Measurements from ENCODE around the gene PPEF1. TPM values are rescaled to one million over a fixed set of nuclear protein-coding genes. Genes with fewer than 3 reads are reported as not detected.
A peak's percentile ranks its signal among the peaks of the same experiment; 100 is the strongest.

PPEF1 gene
- total and polyA plus RNA-seq, 2 experiments from 2014 or later, result 0.76 TPM; not detected in 1

DNA sequence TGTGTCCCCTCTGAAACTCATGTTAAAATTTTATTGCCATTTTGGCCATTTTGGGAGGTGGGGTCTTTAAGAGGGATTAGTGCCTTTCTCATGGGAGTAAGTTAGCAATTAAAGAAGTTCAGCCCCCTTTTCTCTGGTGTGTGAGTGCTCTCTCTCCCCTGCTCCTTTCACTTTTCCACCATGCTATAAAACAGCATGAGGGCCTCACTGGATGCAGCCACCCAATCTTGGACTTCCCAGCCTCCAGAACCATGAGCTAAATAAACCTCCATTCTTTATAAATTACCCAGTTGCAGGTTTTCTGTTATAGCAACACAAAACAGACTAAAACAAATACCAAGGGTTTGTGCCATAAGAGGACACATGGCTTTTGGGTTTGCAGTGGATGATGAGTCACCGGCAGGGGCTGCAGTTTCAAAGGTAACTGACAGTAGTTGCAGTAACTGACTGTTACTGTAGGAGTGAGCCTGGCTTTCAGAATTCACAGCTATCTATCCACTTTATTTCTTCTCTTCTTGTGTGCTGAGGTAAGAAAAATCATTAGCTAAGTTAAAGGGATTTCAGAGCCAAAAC is 121.5 kb downstream of the PPEF1 start:
- ATAC-seq (no peak), DNase-seq (ENCODE audit: low spot score) (no peak)
- Histone ChIP-seq H3K9me2 (ENCODE audit: insufficient read depth) (no peaks in the 10 kb centered on the region), H3K4me1 (ENCODE audit: insufficient read depth) (no peaks in the 10 kb centered on the region), H3K4me3 (no peak overlapping the region), H4K20me1 (replicated peaks; ENCODE audit: insufficient read depth) (no peaks in the 10 kb centered on the region), H3F3A (replicated peaks; ENCODE audit: low read depth) (no peaks in the 10 kb centered on the region), H3K27me3 (ENCODE audit: insufficient read depth) (no peaks in the 10 kb centered on the region), H2AFZ (no peak overlapping the region), H3K36me3 (ENCODE audit: insufficient read depth) (no peaks in the 10 kb centered on the region), H3K79me2 (replicated peaks; ENCODE audit: insufficient read depth) (no peaks in the 10 kb centered on the region), H3K4me2 (no peak overlapping the region), H3K27ac (ENCODE audit: low read depth) (no peak overlapping the region)
- no peaks in the 10 kb centered on the region for H3K27me3 Mint-ChIP-seq (ENCODE audit: insufficient read depth, low read depth, poor library complexity)
- no peaks in the 10 kb centered on the region for H3K9me3 Mint-ChIP-seq
- no peak overlapping the region for H3K27ac Mint-ChIP-seq
- TF ChIP-seq, protein P1, sequence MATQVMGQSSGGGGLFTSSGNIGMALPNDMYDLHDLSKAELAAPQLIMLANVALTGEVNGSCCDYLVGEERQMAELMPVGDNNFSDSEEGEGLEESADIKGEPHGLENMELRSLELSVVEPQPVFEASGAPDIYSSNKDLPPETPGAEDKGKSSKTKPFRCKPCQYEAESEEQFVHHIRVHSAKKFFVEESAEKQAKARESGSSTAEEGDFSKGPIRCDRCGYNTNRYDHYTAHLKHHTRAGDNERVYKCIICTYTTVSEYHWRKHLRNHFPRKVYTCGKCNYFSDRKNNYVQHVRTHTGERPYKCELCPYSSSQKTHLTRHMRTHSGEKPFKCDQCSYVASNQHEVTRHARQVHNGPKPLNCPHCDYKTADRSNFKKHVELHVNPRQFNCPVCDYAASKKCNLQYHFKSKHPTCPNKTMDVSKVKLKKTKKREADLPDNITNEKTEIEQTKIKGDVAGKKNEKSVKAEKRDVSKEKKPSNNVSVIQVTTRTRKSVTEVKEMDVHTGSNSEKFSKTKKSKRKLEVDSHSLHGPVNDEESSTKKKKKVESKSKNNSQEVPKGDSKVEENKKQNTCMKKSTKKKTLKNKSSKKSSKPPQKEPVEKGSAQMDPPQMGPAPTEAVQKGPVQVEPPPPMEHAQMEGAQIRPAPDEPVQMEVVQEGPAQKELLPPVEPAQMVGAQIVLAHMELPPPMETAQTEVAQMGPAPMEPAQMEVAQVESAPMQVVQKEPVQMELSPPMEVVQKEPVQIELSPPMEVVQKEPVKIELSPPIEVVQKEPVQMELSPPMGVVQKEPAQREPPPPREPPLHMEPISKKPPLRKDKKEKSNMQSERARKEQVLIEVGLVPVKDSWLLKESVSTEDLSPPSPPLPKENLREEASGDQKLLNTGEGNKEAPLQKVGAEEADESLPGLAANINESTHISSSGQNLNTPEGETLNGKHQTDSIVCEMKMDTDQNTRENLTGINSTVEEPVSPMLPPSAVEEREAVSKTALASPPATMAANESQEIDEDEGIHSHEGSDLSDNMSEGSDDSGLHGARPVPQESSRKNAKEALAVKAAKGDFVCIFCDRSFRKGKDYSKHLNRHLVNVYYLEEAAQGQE (IDR thresholded peaks at IDR 0.05; ENCODE audit: unreplicated experiment), result no peak
- TF ChIP-seq JUNB (IDR thresholded peaks at IDR 0.05; ENCODE audit: unreplicated experiment) (no peak), ZNF331 (CRISPR knock-in tag; IDR thresholded peaks at IDR 0.05; ENCODE audit: low read depth) (no peak), EZH2phosphoT487 (IDR thresholded peaks at IDR 0.05; ENCODE audit: unreplicated experiment) (no peak)
- H3K36me3 Mint-ChIP-seq (ENCODE audit: low read depth), result no peaks in the 10 kb centered on the region; the same call in 2 of the 3 replicates
- H3K4me3 Mint-ChIP-seq, result no peak overlapping the region
- H3K4me1 Mint-ChIP-seq, result no peaks in the 10 kb centered on the region

DNA sequence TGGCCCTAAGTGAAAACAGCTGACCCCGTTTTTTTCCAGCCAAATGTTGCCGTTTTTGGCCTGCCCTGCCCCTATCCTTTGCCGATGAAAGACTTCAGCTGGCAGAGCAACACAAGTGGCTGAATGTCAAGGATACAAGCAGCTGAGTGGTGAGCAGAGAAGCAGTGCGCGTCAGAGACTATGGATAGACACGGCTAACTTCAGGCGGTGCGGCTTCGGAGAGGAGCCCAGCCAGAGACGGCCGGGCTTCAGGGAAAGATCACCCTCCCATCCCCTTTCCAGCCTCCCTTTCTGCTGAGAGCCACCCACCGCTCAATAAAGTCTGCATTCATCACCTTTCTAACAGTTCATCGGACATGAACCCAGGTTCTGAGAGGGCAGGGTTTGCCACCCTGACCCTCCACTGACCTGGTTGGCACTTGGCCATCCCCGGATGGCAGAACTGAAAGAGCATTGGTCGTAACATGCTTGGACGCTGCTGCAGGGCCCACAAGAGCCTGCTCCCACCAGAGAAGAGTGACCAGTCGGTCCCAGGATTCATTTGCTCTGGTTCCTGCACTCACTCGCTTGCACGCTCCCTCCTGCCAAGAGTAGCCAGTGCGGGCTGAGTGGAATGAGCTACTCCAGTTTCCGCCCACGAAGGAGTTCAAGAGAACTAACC is 125.8 kb downstream of the PPEF1 start:
- Histone ChIP-seq H3K27me3 (ENCODE audit: insufficient read depth) (no peaks in the 10 kb centered on the region), H3F3A (replicated peaks; ENCODE audit: low read depth) (no peaks in the 10 kb centered on the region), H3K4me2 (no peak overlapping the region), H3K9me2 (ENCODE audit: insufficient read depth) (no peaks in the 10 kb centered on the region), H3K36me3 (ENCODE audit: insufficient read depth) (no peaks in the 10 kb centered on the region), H4K20me1 (replicated peaks; ENCODE audit: insufficient read depth) (no peaks in the 10 kb centered on the region), H3K79me2 (replicated peaks; ENCODE audit: insufficient read depth) (no peaks in the 10 kb centered on the region), H3K4me3 (no peak overlapping the region), H3K27ac (ENCODE audit: low read depth) (no peak overlapping the region), H2AFZ (peak overlapping the region; percentile 84), H3K4me1 (ENCODE audit: insufficient read depth) (no peaks in the 10 kb centered on the region)
- no peaks in the 10 kb centered on the region for H3K9me3 Mint-ChIP-seq
- no peaks in the 10 kb centered on the region; the same call in 2 of the 3 replicates for H3K36me3 Mint-ChIP-seq (ENCODE audit: low read depth)
- H3K27me3 Mint-ChIP-seq (ENCODE audit: insufficient read depth, low read depth, poor library complexity), result no peaks in the 10 kb centered on the region
- DNase-seq (ENCODE audit: low spot score), result peak; percentile 3
- ATAC-seq, result peak; percentile 41; the same call in 1 of the 3 replicates
- H3K27ac Mint-ChIP-seq, result no peak overlapping the region
- no peaks in the 10 kb centered on the region for H3K4me1 Mint-ChIP-seq
- H3K4me3 Mint-ChIP-seq, result no peak overlapping the region
- TF ChIP-seq STAT1 (IDR thresholded peaks at IDR 0.05; ENCODE audit: unreplicated experiment) (no peak), ZNF331 (CRISPR knock-in tag; IDR thresholded peaks at IDR 0.05; ENCODE audit: low read depth) (no peak), ZNF114 (CRISPR knock-in tag; IDR thresholded peaks at IDR 0.05) (no peak), JUNB (IDR thresholded peaks at IDR 0.05; ENCODE audit: unreplicated experiment) (no peak), CREB1 (CRISPR knock-in tag; IDR thresholded peaks at IDR 0.05; ENCODE audit: low read depth) (no peak), EZH2phosphoT487 (IDR thresholded peaks at IDR 0.05; ENCODE audit: unreplicated experiment) (no peak), NANOG (IDR thresholded peaks at IDR 0.05; ENCODE audit: borderline replicate concordance) (no peak)
- TF ChIP-seq, protein P2, sequence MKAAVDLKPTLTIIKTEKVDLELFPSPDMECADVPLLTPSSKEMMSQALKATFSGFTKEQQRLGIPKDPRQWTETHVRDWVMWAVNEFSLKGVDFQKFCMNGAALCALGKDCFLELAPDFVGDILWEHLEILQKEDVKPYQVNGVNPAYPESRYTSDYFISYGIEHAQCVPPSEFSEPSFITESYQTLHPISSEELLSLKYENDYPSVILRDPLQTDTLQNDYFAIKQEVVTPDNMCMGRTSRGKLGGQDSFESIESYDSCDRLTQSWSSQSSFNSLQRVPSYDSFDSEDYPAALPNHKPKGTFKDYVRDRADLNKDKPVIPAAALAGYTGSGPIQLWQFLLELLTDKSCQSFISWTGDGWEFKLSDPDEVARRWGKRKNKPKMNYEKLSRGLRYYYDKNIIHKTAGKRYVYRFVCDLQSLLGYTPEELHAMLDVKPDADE (IDR thresholded peaks at IDR 0.05), result no peak
- TF ChIP-seq, protein P3, sequence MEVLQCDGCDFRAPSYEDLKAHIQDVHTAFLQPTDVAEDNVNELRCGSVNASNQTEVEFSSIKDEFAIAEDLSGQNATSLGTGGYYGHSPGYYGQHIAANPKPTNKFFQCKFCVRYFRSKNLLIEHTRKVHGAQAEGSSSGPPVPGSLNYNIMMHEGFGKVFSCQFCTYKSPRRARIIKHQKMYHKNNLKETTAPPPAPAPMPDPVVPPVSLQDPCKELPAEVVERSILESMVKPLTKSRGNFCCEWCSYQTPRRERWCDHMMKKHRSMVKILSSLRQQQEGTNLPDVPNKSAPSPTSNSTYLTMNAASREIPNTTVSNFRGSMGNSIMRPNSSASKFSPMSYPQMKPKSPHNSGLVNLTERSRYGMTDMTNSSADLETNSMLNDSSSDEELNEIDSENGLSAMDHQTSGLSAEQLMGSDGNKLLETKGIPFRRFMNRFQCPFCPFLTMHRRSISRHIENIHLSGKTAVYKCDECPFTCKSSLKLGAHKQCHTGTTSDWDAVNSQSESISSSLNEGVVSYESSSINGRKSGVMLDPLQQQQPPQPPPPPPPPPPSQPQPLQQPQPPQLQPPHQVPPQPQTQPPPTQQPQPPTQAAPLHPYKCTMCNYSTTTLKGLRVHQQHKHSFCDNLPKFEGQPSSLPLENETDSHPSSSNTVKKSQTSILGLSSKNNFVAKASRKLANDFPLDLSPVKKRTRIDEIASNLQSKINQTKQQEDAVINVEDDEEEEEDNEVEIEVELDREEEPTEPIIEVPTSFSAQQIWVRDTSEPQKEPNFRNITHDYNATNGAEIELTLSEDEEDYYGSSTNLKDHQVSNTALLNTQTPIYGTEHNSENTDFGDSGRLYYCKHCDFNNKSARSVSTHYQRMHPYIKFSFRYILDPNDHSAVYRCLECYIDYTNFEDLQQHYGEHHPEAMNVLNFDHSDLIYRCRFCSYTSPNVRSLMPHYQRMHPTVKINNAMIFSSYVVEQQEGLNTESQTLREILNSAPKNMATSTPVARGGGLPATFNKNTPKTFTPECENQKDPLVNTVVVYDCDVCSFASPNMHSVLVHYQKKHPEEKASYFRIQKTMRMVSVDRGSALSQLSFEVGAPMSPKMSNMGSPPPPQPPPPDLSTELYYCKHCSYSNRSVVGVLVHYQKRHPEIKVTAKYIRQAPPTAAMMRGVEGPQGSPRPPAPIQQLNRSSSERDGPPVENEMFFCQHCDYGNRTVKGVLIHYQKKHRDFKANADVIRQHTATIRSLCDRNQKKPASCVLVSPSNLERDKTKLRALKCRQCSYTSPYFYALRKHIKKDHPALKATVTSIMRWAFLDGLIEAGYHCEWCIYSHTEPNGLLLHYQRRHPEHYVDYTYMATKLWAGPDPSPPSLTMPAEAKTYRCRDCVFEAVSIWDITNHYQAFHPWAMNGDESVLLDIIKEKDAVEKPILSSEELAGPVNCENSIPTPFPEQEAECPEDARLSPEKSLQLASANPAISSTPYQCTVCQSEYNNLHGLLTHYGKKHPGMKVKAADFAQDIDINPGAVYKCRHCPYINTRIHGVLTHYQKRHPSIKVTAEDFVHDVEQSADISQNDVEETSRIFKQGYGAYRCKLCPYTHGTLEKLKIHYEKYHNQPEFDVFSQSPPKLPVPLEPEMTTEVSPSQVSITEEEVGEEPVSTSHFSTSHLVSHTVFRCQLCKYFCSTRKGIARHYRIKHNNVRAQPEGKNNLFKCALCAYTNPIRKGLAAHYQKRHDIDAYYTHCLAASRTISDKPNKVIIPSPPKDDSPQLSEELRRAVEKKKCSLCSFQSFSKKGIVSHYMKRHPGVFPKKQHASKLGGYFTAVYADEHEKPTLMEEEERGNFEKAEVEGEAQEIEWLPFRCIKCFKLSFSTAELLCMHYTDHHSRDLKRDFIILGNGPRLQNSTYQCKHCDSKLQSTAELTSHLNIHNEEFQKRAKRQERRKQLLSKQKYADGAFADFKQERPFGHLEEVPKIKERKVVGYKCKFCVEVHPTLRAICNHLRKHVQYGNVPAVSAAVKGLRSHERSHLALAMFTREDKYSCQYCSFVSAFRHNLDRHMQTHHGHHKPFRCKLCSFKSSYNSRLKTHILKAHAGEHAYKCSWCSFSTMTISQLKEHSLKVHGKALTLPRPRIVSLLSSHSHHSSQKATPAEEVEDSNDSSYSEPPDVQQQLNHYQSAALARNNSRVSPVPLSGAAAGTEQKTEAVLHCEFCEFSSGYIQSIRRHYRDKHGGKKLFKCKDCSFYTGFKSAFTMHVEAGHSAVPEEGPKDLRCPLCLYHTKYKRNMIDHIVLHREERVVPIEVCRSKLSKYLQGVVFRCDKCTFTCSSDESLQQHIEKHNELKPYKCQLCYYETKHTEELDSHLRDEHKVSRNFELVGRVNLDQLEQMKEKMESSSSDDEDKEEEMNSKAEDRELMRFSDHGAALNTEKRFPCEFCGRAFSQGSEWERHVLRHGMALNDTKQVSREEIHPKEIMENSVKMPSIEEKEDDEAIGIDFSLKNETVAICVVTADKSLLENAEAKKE (CRISPR knock-in tag; IDR thresholded peaks at IDR 0.05), result no peak

All from GM23338 (cell line).